DMS53 (cell line): Measurements from ENCODE around the gene DNAH8.
A peak's percentile ranks its signal among the peaks of the same experiment; 100 is the strongest.
"Not testable (repeated sequence)": the region's sequence is repeated elsewhere in the genome, so short reads cannot be mapped to it uniquely, and the experiment has no call there.

Experiments used
- DNase-seq: peaks from one replicate; lab custom pipeline; 2025; lab: John Stamatoyannopoulos, UW

DNAH8 gene

GRCh38 chr6:38843798-38844197 lies 128.7 kb downstream of the DNAH8 start:
- DNase-seq = no peak

GRCh38 chr6:38845931-38846330 lies 130.8 kb downstream of the DNAH8 start:
- DNase-seq = no peak

GRCh38 chr6:38846361-38846760 lies 131.2 kb downstream of the DNAH8 start:
- peak; percentile 10 for DNase-seq

- peak; percentile 7 for DNase-seq
These were observed 131.7 kb downstream of the DNAH8 start for GRCh38 chr6:38846844-38847243.

- no peak for DNase-seq
These were observed 132.4 kb downstream of the DNAH8 start for GRCh38 chr6:38847497-38847896.

- DNase-seq = no peak
These were observed 133.6 kb downstream of the DNAH8 start for GRCh38 chr6:38848760-38849159.

GRCh38 chr6:38852215-38852614 lies 137.1 kb downstream of the DNAH8 start:
- no peak for DNase-seq

GRCh38 chr6:38853236-38853635 lies 138.1 kb downstream of the DNAH8 start:
- no peak for DNase-seq

GRCh38 chr6:38856492-38856891 lies 141.4 kb downstream of the DNAH8 start:
- DNase-seq = no peak

- no peak for DNase-seq
These were observed 142.7 kb downstream of the DNAH8 start for GRCh38 chr6:38857815-38858214.

GRCh38 chr6:38860041-38860440 lies 144.9 kb downstream of the DNAH8 start:
- peak; percentile 6 for DNase-seq

- DNase-seq = peak; percentile 28
These were observed 146.9 kb downstream of the DNAH8 start for GRCh38 chr6:38861926-38862401.

GRCh38 chr6:38865521-38866174 lies 150.5 kb downstream of the DNAH8 start:
- DNase-seq = no peak

GRCh38 chr6:38867726-38868125 lies 152.6 kb downstream of the DNAH8 start:
- no peak for DNase-seq

- DNase-seq = peak; percentile 74
These were observed 156.8 kb downstream of the DNAH8 start for GRCh38 chr6:38871741-38872568.

- DNase-seq = no peak
These were observed 157.9 kb downstream of the DNAH8 start for GRCh38 chr6:38873001-38873400.

GRCh38 chr6:38873816-38874215 lies 158.7 kb downstream of the DNAH8 start:
- DNase-seq = not testable (repeated sequence)

- no peak for DNase-seq
These were observed 161.4 kb downstream of the DNAH8 start for GRCh38 chr6:38876475-38876874.

GRCh38 chr6:38877721-38878120 lies 162.6 kb downstream of the DNAH8 start:
- no peak for DNase-seq

- no peak for DNase-seq
These were observed 167.0 kb downstream of the DNAH8 start for GRCh38 chr6:38882157-38882556.

- DNase-seq = no peak
These were observed 182.4 kb downstream of the DNAH8 start for GRCh38 chr6:38897507-38897906.

- no peak for DNase-seq
These were observed 186.9 kb downstream of the DNAH8 start for GRCh38 chr6:38901802-38902522.

- no peak for DNase-seq
These were observed 191.5 kb downstream of the DNAH8 start for GRCh38 chr6:38906582-38906981.
